Memory B cell (primary cell): ENCODE results near the gene DCTN2.
"Not testable (repeated sequence)": the region's sequence is repeated elsewhere in the genome, so short reads cannot be mapped to it uniquely, and the experiment has no call there.

Source experiments
- ATAC-seq: fragments of 150-1000 bp; cut with Tn5 transposase; 2 replicates; pipeline ENCODE4 v1.10.0; 2021; ENCODE audit warnings: low read depth, mild to moderate bottlenecking, moderate library complexity
- DNase-seq, 2 donors: peaks; one replicate each; pipeline ENCODE4 v3.0.0; 2022; ENCODE audit warnings: low spot score in 2 of 2
- H3K27ac Mint-ChIP-seq: one replicate; pipeline ENCODE4 v1.8.0; 2022; ENCODE audit warnings: mild to moderate bottlenecking, moderate library complexity, mixed read lengths
- H3K27me3 Mint-ChIP-seq: one replicate; pipeline ENCODE4 v1.8.0; 2022; ENCODE audit warnings: mixed read lengths
- H3K36me3 Mint-ChIP-seq: one replicate; pipeline ENCODE4 v1.8.0; 2022; ENCODE audit warnings: mild to moderate bottlenecking, mixed read lengths
- H3K4me1 Mint-ChIP-seq: one replicate; pipeline ENCODE4 v1.8.0; 2022; ENCODE audit warnings: mixed read lengths
- H3K4me3 Mint-ChIP-seq: one replicate; pipeline ENCODE4 v1.8.0; 2022; ENCODE audit warnings: mild to moderate bottlenecking, moderate library complexity, mixed read lengths
- H3K9me3 Mint-ChIP-seq: one replicate; pipeline ENCODE4 v1.8.0; 2022; ENCODE audit warnings: mixed read lengths

DCTN2 gene

GRCh38 chr12:57500213-57500612 lies 46.8 kb downstream of the DCTN2 start:
- Mint-ChIP-seq H3K4me3 (no peak overlapping the region), H3K9me3 (no peaks in the 10 kb centered on the region), H3K4me1 (peaks cover 15% of the 10 kb centered on the region), H3K36me3 (peaks cover 35% of the 10 kb centered on the region), H3K27me3 (no peaks in the 10 kb centered on the region), H3K27ac (peak overlapping the region; percentile 61)
- DNase-seq (no peak), ATAC-seq (no peak)

GRCh38 chr12:57498571-57498970 lies 48.4 kb downstream of the DCTN2 start:
- H3K27me3 Mint-ChIP-seq, result no peaks in the 10 kb centered on the region
- no peak overlapping the region for H3K4me3 Mint-ChIP-seq
- peaks cover 33% of the 10 kb centered on the region for H3K36me3 Mint-ChIP-seq
- ATAC-seq, result no peak
- H3K27ac Mint-ChIP-seq, result no peak overlapping the region
- DNase-seq, result no peak
- H3K9me3 Mint-ChIP-seq, result no peaks in the 10 kb centered on the region
- peaks cover 15% of the 10 kb centered on the region for H3K4me1 Mint-ChIP-seq

- Mint-ChIP-seq H3K27me3 (no peaks in the 10 kb centered on the region), H3K4me3 (no peak overlapping the region), H3K4me1 (peaks cover 15% of the 10 kb centered on the region), H3K27ac (peak overlapping the region; percentile 49), H3K36me3 (peaks cover 33% of the 10 kb centered on the region), H3K9me3 (no peaks in the 10 kb centered on the region)
- ATAC-seq (no peak), DNase-seq (no peak)
Measured at GRCh38 chr12:57498132-57498502, 48.9 kb downstream of the DCTN2 start.

GRCh38 chr12:57497223-57498131 lies 49.5 kb downstream of the DCTN2 start:
- no peaks in the 10 kb centered on the region for H3K27me3 Mint-ChIP-seq

GRCh38 chr12:57496822-57497221 lies 50.2 kb downstream of the DCTN2 start:
- Mint-ChIP-seq H3K27me3 (no peaks in the 10 kb centered on the region), H3K9me3 (no peaks in the 10 kb centered on the region), H3K4me1 (peaks cover 18% of the 10 kb centered on the region), H3K36me3 (peaks cover 36% of the 10 kb centered on the region), H3K27ac (peak overlapping the region; percentile 49), H3K4me3 (no peak overlapping the region)
- no peak for DNase-seq
- ATAC-seq, result no peak

More at GRCh38 chr12:57497223-57498131, 49.5 kb downstream of the DCTN2 start:
- DNase-seq (no peak), ATAC-seq (peak; percentile 57)
- Mint-ChIP-seq H3K4me1 (peaks cover 18% of the 10 kb centered on the region), H3K9me3 (no peaks in the 10 kb centered on the region), H3K36me3 (peaks cover 37% of the 10 kb centered on the region), H3K4me3 (no peak overlapping the region), H3K27ac (peak overlapping the region; percentile 49)

GRCh38 chr12:57495051-57495701 lies 51.8 kb downstream of the DCTN2 start:
- H3K27me3 Mint-ChIP-seq, H3K4me3 Mint-ChIP-seq, ATAC-seq, H3K27ac Mint-ChIP-seq, DNase-seq, H3K9me3 Mint-ChIP-seq: not testable (repeated sequence)
- peaks cover 32% of the 10 kb centered on the region for H3K36me3 Mint-ChIP-seq
- H3K4me1 Mint-ChIP-seq, result peaks cover 19% of the 10 kb centered on the region

- Mint-ChIP-seq H3K36me3 (peaks cover 20% of the 10 kb centered on the region), H3K4me1 (peaks cover 22% of the 10 kb centered on the region), H3K27ac (peak overlapping the region; percentile 39), H3K9me3 (no peaks in the 10 kb centered on the region), H3K4me3 (peak overlapping the region; percentile 2), H3K27me3 (no peaks in the 10 kb centered on the region)
- DNase-seq (no peak), ATAC-seq (no peak)
Measured at GRCh38 chr12:57491393-57492280, 55.4 kb downstream of the DCTN2 start.

GRCh38 chr12:57490126-57490525 lies 56.9 kb downstream of the DCTN2 start:
- no peak for DNase-seq
- H3K9me3 Mint-ChIP-seq, result no peaks in the 10 kb centered on the region
- no peak for ATAC-seq
- no peak overlapping the region for H3K27ac Mint-ChIP-seq
- peaks cover 18% of the 10 kb centered on the region for H3K36me3 Mint-ChIP-seq
- H3K4me1 Mint-ChIP-seq, result peaks cover 22% of the 10 kb centered on the region
- H3K27me3 Mint-ChIP-seq, result no peaks in the 10 kb centered on the region
- no peak overlapping the region for H3K4me3 Mint-ChIP-seq

- DNase-seq, result no peak
Measured at GRCh38 chr12:57489157-57489641, 57.8 kb downstream of the DCTN2 start.

GRCh38 chr12:57488402-57489156 lies 58.4 kb downstream of the DCTN2 start:
- peak overlapping the region; percentile 88 for H3K27ac Mint-ChIP-seq
- H3K4me3 Mint-ChIP-seq, result peak overlapping the region; percentile 91
- H3K4me1 Mint-ChIP-seq, result peaks cover 23% of the 10 kb centered on the region
- no peak for ATAC-seq
- DNase-seq, result no peak
- H3K9me3 Mint-ChIP-seq, result no peaks in the 10 kb centered on the region
- no peaks in the 10 kb centered on the region for H3K27me3 Mint-ChIP-seq
- H3K36me3 Mint-ChIP-seq, result peaks cover 18% of the 10 kb centered on the region

More at GRCh38 chr12:57489157-57489641, 57.8 kb downstream of the DCTN2 start:
- Mint-ChIP-seq H3K4me1 (peaks cover 22% of the 10 kb centered on the region), H3K27ac (peak overlapping the region; percentile 88), H3K4me3 (peak overlapping the region; percentile 91), H3K27me3 (no peaks in the 10 kb centered on the region), H3K36me3 (peaks cover 18% of the 10 kb centered on the region), H3K9me3 (no peaks in the 10 kb centered on the region)
- ATAC-seq, result no peak

- ATAC-seq (peak; percentile 97), DNase-seq (peak; percentile 72 to 86)
- Mint-ChIP-seq H3K9me3 (no peaks in the 10 kb centered on the region), H3K27ac (peak within 1 kb of the TSS; percentile 88), H3K4me1 (peaks cover 26% of the 10 kb centered on the region), H3K36me3 (peaks cover 15% of the 10 kb centered on the region), H3K27me3 (no peaks in the 10 kb centered on the region), H3K4me3 (peak within 1 kb of the TSS; percentile 91)
Measured at GRCh38 chr12:57487597-57488401, 59.2 kb downstream of the DCTN2 start, which contains the start of gene MARS1. MARS1 (plus strand) TSS chr12:57488068; CDS start chr12:57488091, 23 bp downstream.

- H3K9me3 Mint-ChIP-seq, result no peaks in the 10 kb centered on the region
- no peak overlapping the region for H3K4me3 Mint-ChIP-seq
- peaks cover 11% of the 10 kb centered on the region for H3K36me3 Mint-ChIP-seq
- no peaks in the 10 kb centered on the region for H3K27me3 Mint-ChIP-seq
- H3K27ac Mint-ChIP-seq, result no peak overlapping the region
- DNase-seq (no peak), ATAC-seq (no peak)
- H3K4me1 Mint-ChIP-seq, result peaks cover 26% of the 10 kb centered on the region
Measured at GRCh38 chr12:57487055-57487596, 59.9 kb downstream of the DCTN2 start.
